OCI-LY1 (cell line): ENCODE measurements around the gene IFIT3.
A peak's percentile ranks its signal among the peaks of the same experiment; 100 is the strongest.

Experiments used
- H2AFZ ChIP-seq: fragments of 200-600 bp; sonication (generic), shearing (Covaris generic); 2 replicates; pipeline ENCODE4 v1.6.0; 2014; ENCODE audit warnings: antibody characterized with exemption, mild to moderate bottlenecking, low read length
- H3F3A ChIP-seq: fragments of 200-600 bp; sonication (generic), shearing (Covaris generic); 2 replicates; pipeline ENCODE4 v1.6.0; 2014; ENCODE audit warnings: mild to moderate bottlenecking, antibody characterized with exemption, low read length, moderate library complexity; ENCODE audit not compliant: insufficient read depth
- H3K27ac ChIP-seq: fragments of 200-600 bp; sonication (generic); 2 replicates; pipeline ENCODE4 v1.5.1; 2014; ENCODE audit warnings: low read length, mixed run types, mild to moderate bottlenecking, low read depth; ENCODE audit not compliant: poor library complexity, severe bottlenecking
- H3K27me3 ChIP-seq: fragments of 200-600 bp; sonication (generic); 2 replicates; pipeline ENCODE4 v1.6.0; 2014; ENCODE audit warnings: antibody characterized with exemption, mild to moderate bottlenecking, low read length, moderate library complexity; ENCODE audit not compliant: insufficient read depth
- H3K36me3 ChIP-seq: fragments of 200-600 bp; sonication (generic); 2 replicates; pipeline ENCODE4 v1.6.1; 2014; ENCODE audit warnings: mild to moderate bottlenecking, antibody characterized with exemption, low read length, moderate library complexity, mixed read lengths; ENCODE audit not compliant: insufficient read depth
- H3K4me1 ChIP-seq: fragments of 200-600 bp; sonication (generic); 2 replicates; pipeline ENCODE4 v1.5.1; 2014; ENCODE audit warnings: mild to moderate bottlenecking, low read length, moderate library complexity; ENCODE audit not compliant: insufficient read depth, severe bottlenecking
- H3K4me2 ChIP-seq: fragments of 200-600 bp; sonication (generic), shearing (Covaris generic); 2 replicates; pipeline ENCODE4 v1.6.1; 2014; ENCODE audit warnings: low read length
- H3K4me3 ChIP-seq: fragments of 200-600 bp; sonication (generic); 2 replicates; pipeline ENCODE4 v1.5.1; 2014; ENCODE audit warnings: low read length, low read depth, mild to moderate bottlenecking, mixed read lengths; ENCODE audit not compliant: poor library complexity, severe bottlenecking
- H3K79me2 ChIP-seq: fragments of 200-600 bp; shearing (Covaris generic); 2 replicates; pipeline ENCODE4 v1.6.1; 2016; ENCODE audit warnings: mixed run types, low read length, mixed read lengths; ENCODE audit not compliant: insufficient read depth
- H3K9ac ChIP-seq: fragments of 200-600 bp; sonication (generic), shearing (Covaris generic); 2 replicates; pipeline ENCODE4 v1.6.1; 2014; ENCODE audit warnings: mild to moderate bottlenecking, low read length, mixed read lengths
- H3K9me2 ChIP-seq: fragments of 200-600 bp; sonication (generic), shearing (Covaris generic); 2 replicates; pipeline ENCODE4 v1.6.1; 2014; ENCODE audit warnings: low read depth, mild to moderate bottlenecking, low read length, mixed read lengths
- H3K9me3 ChIP-seq: fragments of 200-600 bp; shearing (Covaris generic); 2 replicates; pipeline ENCODE4 v1.6.1; 2014; ENCODE audit warnings: low read length, mixed read lengths
- H4K20me1 ChIP-seq: fragments of 200-600 bp; sonication (generic), shearing (Covaris generic); 2 replicates; pipeline ENCODE4 v1.6.0; 2016; ENCODE audit warnings: mild to moderate bottlenecking, low read length; ENCODE audit not compliant: insufficient read depth
- EZH2 ChIP-seq: fragments of 200-600 bp; sonication (generic), shearing (Covaris generic); IDR thresholded peaks from 2 replicates; pipeline ENCODE4 v1.8.0; 2017; ENCODE audit warnings: borderline replicate concordance, mixed run types, mild to moderate bottlenecking, antibody characterized with exemption, low read length, moderate library complexity, mixed read lengths
- TF ChIP-seq, protein P1 (sequence below): fragments of 200-600 bp; sonication (generic), shearing (Covaris generic); IDR thresholded peaks from 2 replicates; pipeline ENCODE4 v1.5.1; 2017; ENCODE audit warnings: mild to moderate bottlenecking, antibody characterized with exemption, low read length, moderate library complexity, mixed read lengths

Gene IFIT3, protein sequence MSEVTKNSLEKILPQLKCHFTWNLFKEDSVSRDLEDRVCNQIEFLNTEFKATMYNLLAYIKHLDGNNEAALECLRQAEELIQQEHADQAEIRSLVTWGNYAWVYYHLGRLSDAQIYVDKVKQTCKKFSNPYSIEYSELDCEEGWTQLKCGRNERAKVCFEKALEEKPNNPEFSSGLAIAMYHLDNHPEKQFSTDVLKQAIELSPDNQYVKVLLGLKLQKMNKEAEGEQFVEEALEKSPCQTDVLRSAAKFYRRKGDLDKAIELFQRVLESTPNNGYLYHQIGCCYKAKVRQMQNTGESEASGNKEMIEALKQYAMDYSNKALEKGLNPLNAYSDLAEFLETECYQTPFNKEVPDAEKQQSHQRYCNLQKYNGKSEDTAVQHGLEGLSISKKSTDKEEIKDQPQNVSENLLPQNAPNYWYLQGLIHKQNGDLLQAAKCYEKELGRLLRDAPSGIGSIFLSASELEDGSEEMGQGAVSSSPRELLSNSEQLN

DNA sequence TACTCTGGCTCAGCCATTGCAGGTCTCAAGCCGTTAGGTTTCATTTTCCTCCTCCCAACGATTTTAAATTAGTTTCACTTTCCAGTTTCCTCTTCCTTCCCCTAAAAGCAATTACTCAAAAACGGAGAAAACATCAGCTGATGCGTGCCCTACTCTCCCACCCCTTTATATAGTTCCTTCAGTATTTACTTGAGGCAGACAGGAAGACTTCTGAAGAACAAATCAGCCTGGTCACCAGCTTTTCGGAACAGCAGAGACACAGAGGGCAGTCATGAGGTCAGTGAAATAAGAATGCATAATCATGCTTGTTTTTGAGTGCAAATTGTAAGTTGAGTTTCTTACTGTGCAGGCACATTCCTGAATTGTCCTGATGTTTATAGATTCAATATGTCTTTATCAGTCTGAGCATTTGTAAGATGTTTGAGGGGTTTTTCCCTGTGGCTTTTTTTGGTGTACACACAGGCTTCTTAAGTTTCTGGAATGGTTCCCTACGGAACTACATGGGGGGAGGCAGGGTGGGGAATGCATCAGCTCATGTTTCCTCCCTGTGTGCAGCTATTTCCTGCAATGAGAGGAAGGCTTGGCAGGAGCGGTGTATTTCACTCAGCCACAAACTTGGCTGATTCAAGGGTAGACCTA, at the start of gene IFIT3:
TSS of gene IFIT3 (plus strand) at position 195 of the 639 bp plus-strand sequence. CDS start at position 272, 77 bp downstream.
- H3K4me2 ChIP-seq: peak within 1 kb of the TSS; percentile 29
- no peaks in the 10 kb centered on the region for H3F3A ChIP-seq
- H3K4me1 ChIP-seq: no peaks in the 10 kb centered on the region
- no peaks in the 10 kb centered on the region for H3K79me2 ChIP-seq
- TF ChIP-seq EZH2: no peak
- TF ChIP-seq, protein P1, sequence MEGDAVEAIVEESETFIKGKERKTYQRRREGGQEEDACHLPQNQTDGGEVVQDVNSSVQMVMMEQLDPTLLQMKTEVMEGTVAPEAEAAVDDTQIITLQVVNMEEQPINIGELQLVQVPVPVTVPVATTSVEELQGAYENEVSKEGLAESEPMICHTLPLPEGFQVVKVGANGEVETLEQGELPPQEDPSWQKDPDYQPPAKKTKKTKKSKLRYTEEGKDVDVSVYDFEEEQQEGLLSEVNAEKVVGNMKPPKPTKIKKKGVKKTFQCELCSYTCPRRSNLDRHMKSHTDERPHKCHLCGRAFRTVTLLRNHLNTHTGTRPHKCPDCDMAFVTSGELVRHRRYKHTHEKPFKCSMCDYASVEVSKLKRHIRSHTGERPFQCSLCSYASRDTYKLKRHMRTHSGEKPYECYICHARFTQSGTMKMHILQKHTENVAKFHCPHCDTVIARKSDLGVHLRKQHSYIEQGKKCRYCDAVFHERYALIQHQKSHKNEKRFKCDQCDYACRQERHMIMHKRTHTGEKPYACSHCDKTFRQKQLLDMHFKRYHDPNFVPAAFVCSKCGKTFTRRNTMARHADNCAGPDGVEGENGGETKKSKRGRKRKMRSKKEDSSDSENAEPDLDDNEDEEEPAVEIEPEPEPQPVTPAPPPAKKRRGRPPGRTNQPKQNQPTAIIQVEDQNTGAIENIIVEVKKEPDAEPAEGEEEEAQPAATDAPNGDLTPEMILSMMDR: no peak
- no peak within 1 kb of the TSS for H3K27ac ChIP-seq
- H3K9me3 ChIP-seq: no peaks in the 10 kb centered on the region
- H3K9me2 ChIP-seq: no peaks in the 10 kb centered on the region
- H3K27me3 ChIP-seq: no peaks in the 10 kb centered on the region
- H3K36me3 ChIP-seq: no peaks in the 10 kb centered on the region
- no peak within 1 kb of the TSS for H3K4me3 ChIP-seq
- H3K9ac ChIP-seq: no peak within 1 kb of the TSS
- H2AFZ ChIP-seq: no peak within 1 kb of the TSS
- H4K20me1 ChIP-seq: no peaks in the 10 kb centered on the region

DNA sequence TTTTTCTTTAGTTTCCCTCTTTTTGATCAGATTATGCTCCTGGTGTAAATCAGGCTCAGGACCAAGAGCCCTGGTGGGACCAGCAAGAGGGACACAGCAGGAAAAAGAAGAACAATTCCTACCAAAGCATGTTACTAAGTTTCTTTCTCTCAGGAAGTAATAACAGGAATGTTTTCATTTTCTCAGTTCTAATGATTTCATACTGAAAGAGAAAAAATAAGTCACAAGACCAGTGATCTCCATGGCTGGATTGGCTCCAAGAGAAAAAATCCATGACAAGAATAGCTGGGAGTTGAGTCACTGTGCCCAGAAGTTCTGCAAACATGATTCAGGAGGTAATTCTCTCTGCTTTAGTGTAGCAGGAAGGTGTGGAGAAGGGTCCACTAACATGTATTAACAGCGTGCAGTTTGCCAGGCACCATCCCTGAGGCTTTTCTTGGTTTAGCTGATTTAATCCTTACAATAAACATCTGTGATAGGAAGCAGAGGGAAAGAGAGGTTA, 49.7 kb upstream of the IFIT3 start:
- no peaks in the 10 kb centered on the region for H3K36me3 ChIP-seq
- H3F3A ChIP-seq: no peaks in the 10 kb centered on the region
- no peak overlapping the region for H3K9ac ChIP-seq
- no peak overlapping the region for H3K27ac ChIP-seq
- H2AFZ ChIP-seq: no peak overlapping the region
- no peaks in the 10 kb centered on the region for H3K9me3 ChIP-seq
- H3K4me1 ChIP-seq: no peaks in the 10 kb centered on the region
- H4K20me1 ChIP-seq: no peaks in the 10 kb centered on the region
- no peak overlapping the region for H3K4me2 ChIP-seq
- H3K4me3 ChIP-seq: no peak overlapping the region
- H3K27me3 ChIP-seq: no peaks in the 10 kb centered on the region
- H3K79me2 ChIP-seq: no peaks in the 10 kb centered on the region
- TF ChIP-seq EZH2: no peak
- TF ChIP-seq, protein P1: no peak
- no peaks in the 10 kb centered on the region for H3K9me2 ChIP-seq

DNA sequence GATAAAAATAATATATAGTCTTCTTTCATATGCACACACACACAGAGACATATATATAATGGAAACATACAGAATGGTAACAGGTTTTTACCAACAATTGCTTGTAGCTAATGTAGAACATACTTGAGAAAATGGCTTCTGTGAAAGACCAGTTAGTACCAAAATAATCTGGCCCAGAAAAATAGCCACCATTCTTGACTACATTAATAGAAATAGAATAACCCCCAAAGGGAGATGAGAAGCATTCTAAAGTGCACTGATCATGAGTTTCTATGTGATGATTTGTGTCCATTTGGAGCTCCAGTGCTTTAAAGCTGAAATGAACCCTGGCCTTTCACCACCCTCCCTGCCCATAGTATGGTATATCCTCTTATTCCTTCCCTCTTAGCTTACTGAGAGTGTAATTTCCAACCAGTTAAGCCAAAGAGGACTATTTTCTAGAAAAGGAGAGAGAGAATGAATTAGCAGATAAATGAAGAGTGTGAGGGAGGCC, 48.9 kb upstream of the IFIT3 start:
- Histone ChIP-seq H3K27me3 (no peaks in the 10 kb centered on the region), H4K20me1 (no peaks in the 10 kb centered on the region), H3K36me3 (no peaks in the 10 kb centered on the region), H3K9me3 (no peaks in the 10 kb centered on the region), H3K4me2 (no peak overlapping the region), H3K79me2 (no peaks in the 10 kb centered on the region), H3F3A (no peaks in the 10 kb centered on the region), H3K9me2 (no peaks in the 10 kb centered on the region), H2AFZ (no peak overlapping the region), H3K27ac (no peak overlapping the region), H3K4me3 (no peak overlapping the region), H3K4me1 (no peaks in the 10 kb centered on the region), H3K9ac (no peak overlapping the region)
- TF ChIP-seq EZH2: no peak
- TF ChIP-seq, protein P1: no peak
